SU-DHL-6 (cell line): ENCODE results near the gene POU4F1.

Experiments used
- EZH2phosphoT487 ChIP-seq: fragments of 200-600 bp; sonication (generic), shearing (Covaris generic); conservative IDR thresholded peaks from 2 replicates; pipeline ENCODE4 v1.6.1; 2018; ENCODE audit warnings: mild to moderate bottlenecking, antibody characterized with exemption, low read length, moderate library complexity, mixed read lengths
- TF ChIP-seq, protein P1 (sequence below): fragments of 200-600 bp; sonication (generic); IDR thresholded peaks from one replicate; pipeline ENCODE4 v1.5.1; 2017; ENCODE audit warnings: antibody characterized with exemption, mild to moderate bottlenecking, low read length, moderate library complexity; ENCODE audit not compliant: insufficient read depth, poor library complexity, severe bottlenecking

DNA sequence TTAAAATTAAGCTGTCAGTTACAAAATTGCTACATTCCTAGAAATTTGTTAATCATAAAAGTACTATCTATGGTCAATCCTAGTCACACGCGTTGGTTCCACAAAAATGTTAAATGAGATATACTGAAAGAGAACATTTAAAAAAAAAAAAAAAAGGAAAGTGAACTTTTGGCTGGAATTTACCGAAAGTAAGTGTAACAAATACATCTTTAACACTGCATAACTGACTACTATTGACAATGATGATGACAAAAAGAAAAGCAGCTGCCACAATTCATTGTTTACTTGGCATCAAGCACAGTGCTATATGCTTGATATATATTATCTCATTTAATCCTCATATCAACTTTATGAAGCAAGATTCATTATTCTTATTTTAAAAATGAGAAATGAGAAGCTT, 19.8 kb upstream of the POU4F1 start:
- TF ChIP-seq, protein P1, sequence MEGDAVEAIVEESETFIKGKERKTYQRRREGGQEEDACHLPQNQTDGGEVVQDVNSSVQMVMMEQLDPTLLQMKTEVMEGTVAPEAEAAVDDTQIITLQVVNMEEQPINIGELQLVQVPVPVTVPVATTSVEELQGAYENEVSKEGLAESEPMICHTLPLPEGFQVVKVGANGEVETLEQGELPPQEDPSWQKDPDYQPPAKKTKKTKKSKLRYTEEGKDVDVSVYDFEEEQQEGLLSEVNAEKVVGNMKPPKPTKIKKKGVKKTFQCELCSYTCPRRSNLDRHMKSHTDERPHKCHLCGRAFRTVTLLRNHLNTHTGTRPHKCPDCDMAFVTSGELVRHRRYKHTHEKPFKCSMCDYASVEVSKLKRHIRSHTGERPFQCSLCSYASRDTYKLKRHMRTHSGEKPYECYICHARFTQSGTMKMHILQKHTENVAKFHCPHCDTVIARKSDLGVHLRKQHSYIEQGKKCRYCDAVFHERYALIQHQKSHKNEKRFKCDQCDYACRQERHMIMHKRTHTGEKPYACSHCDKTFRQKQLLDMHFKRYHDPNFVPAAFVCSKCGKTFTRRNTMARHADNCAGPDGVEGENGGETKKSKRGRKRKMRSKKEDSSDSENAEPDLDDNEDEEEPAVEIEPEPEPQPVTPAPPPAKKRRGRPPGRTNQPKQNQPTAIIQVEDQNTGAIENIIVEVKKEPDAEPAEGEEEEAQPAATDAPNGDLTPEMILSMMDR, result no peak
- TF ChIP-seq EZH2phosphoT487, result no peak
